HepG2 (cell line): ENCODE data around the gene SLC16A4. TPM values are rescaled to one million over a fixed set of nuclear protein-coding genes. Genes with fewer than 3 reads are reported as not detected.

ENCODE experiments used
- ATAC-seq: fragments of 200-7000 bp; cut with Tn5 transposase; 3 replicates; pipeline ENCODE4 v1.9.1; 2020; ENCODE audit warnings: mild to moderate bottlenecking, moderate library complexity
- BruUV-seq: library from RNA; stranded (reverse); fragments of 400-500 nt; replicated peaks from 2 replicates; lab custom pipeline; 2021; lab: Mats Ljungman, UMichigan
- CTCF ChIA-PET: fragments of 300-600 bp; formaldehyde crosslinking; extraction: SDS; loops from one replicate; lab custom pipeline; 2021; ENCODE audit warnings: low total read pairs, inconsistent platforms, low intra/inter-chr PET ratio; lab: Yijun Ruan, JAX
- POLR2A ChIA-PET: fragments of 350-600 bp; sonication (Branson Sonifier 250); formaldehyde crosslinking; loops from one replicate; lab custom pipeline; 2020; ENCODE audit warnings: antibody characterized with exemption, inconsistent platforms; lab: Yijun Ruan, JAX
- DNase-seq: peaks from one replicate; pipeline ENCODE4 v3.0.0-alpha.2; 2015; ENCODE audit warnings: low spot score
- FAIRE-seq: peaks from 3 replicates; lab custom pipeline; 2011; peaks lifted over from hg19 to GRCh38; lab: Jason Lieb, UNC
- H2AFZ ChIP-seq: one replicate; pipeline ENCODE4 v1.6.1; 2011; ENCODE audit warnings: low read length, inconsistent platforms
- H3K27ac ChIP-seq: fragments of 300-600 bp; 3 replicates; pipeline ENCODE4 v1.8.0; 2011; ENCODE audit warnings: mixed run types, mild to moderate bottlenecking, mixed read lengths, low read length, inconsistent platforms; ENCODE audit not compliant: insufficient read depth; ENCODE audit errors: extremely low read length
- H3K27me3 ChIP-seq, 2 experiments: fragments of 200-600 bp in 1 of 2; 2 replicates in 1 of 2; 3 replicates in 1 of 2; pipeline versions ENCODE4 v1.6.0 to v1.8.0; 2011; ENCODE audit warnings: low read length in 2 of 2, mild to moderate bottlenecking in 2 of 2, moderate library complexity in 2 of 2, inconsistent platforms in 1 of 2; ENCODE audit not compliant: insufficient read depth in 2 of 2, control insufficient read depth in 1 of 2
- H3K36me3 ChIP-seq, 2 experiments: fragments of 200-600 bp in 1 of 2; replicated peaks in 1 of 2; 2 replicates in 1 of 2; 3 replicates in 1 of 2; pipeline versions ENCODE4 v1.5.1 to v1.8.0; 2011; ENCODE audit warnings: low read length in 2 of 2, inconsistent platforms in 1 of 2; ENCODE audit not compliant: insufficient read depth in 2 of 2, control insufficient read depth in 1 of 2
- H3K4me1 ChIP-seq: 2 replicates; pipeline ENCODE4 v1.5.1; 2012; ENCODE audit warnings: low read length, inconsistent platforms; ENCODE audit not compliant: insufficient read depth
- H3K4me2 ChIP-seq: 2 replicates; pipeline ENCODE4 v1.6.0; 2011; ENCODE audit warnings: low read depth, low read length, inconsistent platforms
- H3K4me3 ChIP-seq, 3 experiments: fragments of 200-600 bp in 1 of 3; sonication (generic), shearing (Covaris generic) in 1 of 3; replicated peaks in 1 of 3; 2 replicates each; pipeline ENCODE4 v1.5.1; 2011 to 2016; ENCODE audit warnings: low read length in 3 of 3, inconsistent platforms in 2 of 3, low read depth in 2 of 3, mild to moderate bottlenecking in 2 of 3, control low read depth in 1 of 3, mixed read lengths in 1 of 3; ENCODE audit not compliant: insufficient read depth in 1 of 3
- H3K79me2 ChIP-seq: one replicate; pipeline ENCODE4 v1.6.1; 2011; ENCODE audit warnings: low read length, inconsistent platforms; ENCODE audit not compliant: insufficient read depth
- H3K9ac ChIP-seq: 2 replicates; pipeline ENCODE4 v1.6.0; 2011; ENCODE audit warnings: mild to moderate bottlenecking, low read depth, low read length, inconsistent platforms; ENCODE audit not compliant: insufficient read depth
- H3K9me3 ChIP-seq: 2 replicates; pipeline ENCODE4 v1.5.1; 2012; ENCODE audit warnings: mild to moderate bottlenecking, low read length
- H4K20me1 ChIP-seq: 2 replicates; pipeline ENCODE4 v1.6.0; 2011; ENCODE audit warnings: inconsistent platforms, mild to moderate bottlenecking, low read length, moderate library complexity; ENCODE audit not compliant: insufficient read depth
- AKAP8 ChIP-seq: sonication (generic); formaldehyde crosslinking; IDR thresholded peaks from 2 replicates; pipeline ENCODE4 v1.5.1; 2020; ENCODE audit warnings: mild to moderate bottlenecking, missing genetic modification reagents
- BRD4 ChIP-seq: sonication (generic); formaldehyde crosslinking; IDR thresholded peaks from 2 replicates; pipeline ENCODE4 v1.4.0; 2020; ENCODE audit warnings: missing genetic modification reagents
- CREBL2 ChIP-seq: sonication (generic); formaldehyde crosslinking; IDR thresholded peaks from 2 replicates; pipeline ENCODE4 v1.8.1; 2023; ENCODE audit warnings: missing genetic modification reagents, mild to moderate bottlenecking, borderline replicate concordance
- FOSL1 ChIP-seq: sonication (generic); formaldehyde crosslinking; IDR thresholded peaks from 2 replicates; pipeline ENCODE4 v1.9.0; 2021; ENCODE audit warnings: missing genetic modification reagents, borderline replicate concordance
- FOSL2 ChIP-seq: sonication (generic); formaldehyde crosslinking; IDR thresholded peaks from 2 replicates; pipeline ENCODE4 v1.4.0; 2020; ENCODE audit warnings: missing genetic modification reagents
- GZF1 ChIP-seq: sonication (generic); formaldehyde crosslinking; IDR thresholded peaks from 2 replicates; pipeline ENCODE4 v1.5.1; 2020; ENCODE audit warnings: mild to moderate bottlenecking, missing genetic modification reagents
- KDM5B ChIP-seq: sonication (generic); formaldehyde crosslinking; IDR thresholded peaks from 2 replicates; pipeline ENCODE4 v1.4.0; 2020; ENCODE audit warnings: missing genetic modification reagents, mild to moderate bottlenecking, borderline replicate concordance
- KLF6 ChIP-seq: IDR thresholded peaks from 2 replicates; pipeline ENCODE4 v1.8.0; 2016; ENCODE audit warnings: missing biosample characterization, missing genetic modification reagents
- SAP130 ChIP-seq: IDR thresholded peaks from 2 replicates; pipeline ENCODE4 v1.6.1; 2016; ENCODE audit warnings: low read depth
- ZFAT ChIP-seq: sonication (generic); formaldehyde crosslinking; conservative IDR thresholded peaks from 2 replicates; pipeline ENCODE4 v1.8.1; 2023; ENCODE audit warnings: missing genetic modification reagents, inconsistent platforms
- ZNF282 ChIP-seq: fragments of 450-650 bp; IDR thresholded peaks from 2 replicates; pipeline ENCODE4 v1.6.1; 2018; ENCODE audit not compliant: partially characterized antibody
- ZNF644 ChIP-seq: IDR thresholded peaks from 2 replicates; pipeline ENCODE4 v1.6.1; 2016; ENCODE audit warnings: low read depth
- ZNF724P ChIP-seq: sonication (generic); formaldehyde crosslinking; IDR thresholded peaks from 2 replicates; pipeline ENCODE4 v1.8.0; 2022; ENCODE audit warnings: missing genetic modification reagents, borderline replicate concordance
- ZNF737 ChIP-seq: sonication (generic); formaldehyde crosslinking; IDR thresholded peaks from 2 replicates; pipeline ENCODE4 v1.5.0; 2020; ENCODE audit warnings: missing genetic modification reagents, mild to moderate bottlenecking, borderline replicate concordance
- ZNF772 ChIP-seq: sonication (generic); formaldehyde crosslinking; IDR thresholded peaks from 2 replicates; pipeline ENCODE4 v1.5.0; 2020; ENCODE audit warnings: mild to moderate bottlenecking, missing genetic modification reagents
- WGBS: methylation state at CpG from one replicate; pipeline ENCODE4 v1.1.6; 2017; ENCODE audit warnings: low lambda C conversion rate; 5-methylcytosine and 5-hydroxymethylcytosine counted together
- in situ Hi-C: cut with HindIII; loops from 2 replicates; pipeline ENCODE4 v1.10.0; 2017; ENCODE audit warnings: low pct_unique_long_range_greater_than_20kb; ENCODE audit not compliant: extremely low pct_ligation_motif_present
- intact Hi-C: fragments of 100-400 bp; cut with micrococcal nuclease; formaldehyde crosslinking; loops from one replicate; pipeline ENCODE4 v1.10.0; 2022; ENCODE audit not compliant: unreplicated experiment
- polyA plus RNA-seq, 8 experiments: library from polyadenylated mRNA; depleted of rRNA in 3 of 8; stranded (reverse) in 7 of 8; unstranded in 1 of 8; fragments of >200 nt; fragmentation: Illumina TruSeq in 4 of 8; extraction: Trizol in 4 of 8; gene quantifications; 2 replicates each; pipeline versions ENCODE4 v1.2.1 to v1.2.3, GENCODE V29; 2011 to 2016; ENCODE audit warnings: low read depth in 4 of 8, missing spikeins in 1 of 8, mixed read lengths in 1 of 8; ENCODE audit not compliant: insufficient read depth in 1 of 8
- total RNA-seq, 5 experiments: library from RNA; depleted of rRNA; stranded (reverse); fragments of >200 nt; fragmentation: Illumina TruSeq; extraction: Trizol; gene quantifications; 2 replicates each; pipeline ENCODE4 v1.2.3, GENCODE V29; 2016; ENCODE audit warnings: low read depth in 1 of 5
- TF ChIP-seq, protein P1 (sequence below): sonication (generic); formaldehyde crosslinking; IDR thresholded peaks from 2 replicates; pipeline ENCODE4 v1.5.0; 2020; ENCODE audit warnings: mild to moderate bottlenecking, missing genetic modification reagents
- TF ChIP-seq, protein P2 (sequence below): sonication (generic); formaldehyde crosslinking; IDR thresholded peaks from 2 replicates; pipeline ENCODE4 v1.4.0; 2020; ENCODE audit warnings: missing genetic modification reagents

The SLC16A4 gene
- total and polyA plus RNA-seq, 2 of the 13 experiments (the other 11 are each of a cell fraction or from before 2014, with no cell fraction given), result 1.1 to 1.5 TPM

DNA sequence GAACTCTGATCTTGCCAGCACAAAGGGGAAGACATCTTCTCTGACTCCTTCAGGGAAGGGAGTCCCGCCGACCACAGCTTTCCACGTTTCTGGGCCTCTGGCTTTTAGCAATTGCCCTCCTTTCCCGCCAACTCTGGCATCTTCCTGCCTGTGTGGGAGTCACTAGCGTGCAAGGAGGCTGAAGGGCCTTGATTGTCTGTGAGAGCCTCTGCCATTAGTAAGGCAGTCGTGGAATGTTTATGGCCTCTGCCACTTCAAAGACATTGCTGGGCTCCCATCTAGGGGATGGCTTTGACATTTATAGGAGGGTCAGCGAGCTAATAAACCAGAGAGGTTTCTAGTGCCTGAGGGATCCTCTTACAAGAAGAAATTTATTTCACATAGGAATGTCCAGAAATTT is 45.8 kb upstream of the SLC16A4 start (continued):
- TF ChIP-seq, protein P1, sequence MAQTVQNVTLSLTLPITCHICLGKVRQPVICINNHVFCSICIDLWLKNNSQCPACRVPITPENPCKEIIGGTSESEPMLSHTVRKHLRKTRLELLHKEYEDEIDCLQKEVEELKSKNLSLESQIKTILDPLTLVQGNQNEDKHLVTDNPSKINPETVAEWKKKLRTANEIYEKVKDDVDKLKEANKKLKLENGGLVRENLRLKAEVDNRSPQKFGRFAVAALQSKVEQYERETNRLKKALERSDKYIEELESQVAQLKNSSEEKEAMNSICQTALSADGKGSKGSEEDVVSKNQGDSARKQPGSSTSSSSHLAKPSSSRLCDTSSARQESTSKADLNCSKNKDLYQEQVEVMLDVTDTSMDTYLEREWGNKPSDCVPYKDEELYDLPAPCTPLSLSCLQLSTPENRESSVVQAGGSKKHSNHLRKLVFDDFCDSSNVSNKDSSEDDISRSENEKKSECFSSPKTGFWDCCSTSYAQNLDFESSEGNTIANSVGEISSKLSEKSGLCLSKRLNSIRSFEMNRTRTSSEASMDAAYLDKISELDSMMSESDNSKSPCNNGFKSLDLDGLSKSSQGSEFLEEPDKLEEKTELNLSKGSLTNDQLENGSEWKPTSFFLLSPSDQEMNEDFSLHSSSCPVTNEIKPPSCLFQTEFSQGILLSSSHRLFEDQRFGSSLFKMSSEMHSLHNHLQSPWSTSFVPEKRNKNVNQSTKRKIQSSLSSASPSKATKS (CRISPR knock-in tag), result no peak
- TF ChIP-seq KDM5B (no peak), AKAP8 (CRISPR knock-in tag) (no peak), ZNF772 (CRISPR knock-in tag) (no peak), BRD4 (CRISPR knock-in tag) (no peak), FOSL1 (CRISPR knock-in tag) (no peak), KLF6 (CRISPR knock-in tag) (no peak), ZFAT (no peak), FOSL2 (CRISPR knock-in tag) (no peak)

DNA sequence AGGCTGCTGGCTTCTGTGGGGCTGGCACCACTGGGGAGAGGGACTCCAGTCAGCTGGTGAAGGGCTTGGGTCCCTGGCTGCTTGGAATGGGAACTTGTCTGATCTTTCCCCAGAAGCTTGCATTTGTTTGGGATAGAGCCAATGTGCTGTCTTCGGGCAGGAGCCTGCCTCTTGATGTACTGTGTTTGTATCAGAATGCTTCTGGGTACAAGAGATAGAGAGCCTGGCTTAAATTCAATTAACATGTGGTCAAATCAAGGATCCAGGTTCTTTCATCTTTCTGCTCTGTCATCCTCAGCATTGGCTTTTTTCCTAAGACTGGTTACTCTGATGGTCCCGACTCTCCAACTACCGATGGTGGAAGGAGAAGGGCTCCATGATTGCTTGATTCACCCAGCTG is 44.1 kb upstream of the SLC16A4 start:
- H2AFZ ChIP-seq, result no peak overlapping the region
- no peaks in the 10 kb centered on the region for H3K79me2 ChIP-seq
- ATAC-seq (no peak), DNase-seq (no peak), FAIRE-seq (no peak)
- H3K4me3 ChIP-seq, result no peak overlapping the region
- 38% methylated on average over 3 of the region's 3 CpGs for WGBS
- no TSS peak for BruUV-seq
- H3K36me3 ChIP-seq, result no peaks in the 10 kb centered on the region
- H3K9me3 ChIP-seq, result no peaks in the 10 kb centered on the region
- H3K27ac ChIP-seq, result no peak overlapping the region
- H3K9ac ChIP-seq, result no peak overlapping the region
- peaks cover 10% of the 10 kb centered on the region; the same call in 1 of the 2 replicates for H3K4me1 ChIP-seq
- in situ Hi-C loops (no loop called here), intact Hi-C loops (no loop called here)
- CTCF ChIA-PET, result no interaction called here
- peaks cover 1 to 19% of the 10 kb centered on the region in 2 experiments; a peak in 4 of 5 replicates for H3K27me3 ChIP-seq
- no peak overlapping the region for H3K4me2 ChIP-seq
- POLR2A ChIA-PET, result no interaction called here
- H4K20me1 ChIP-seq, result no peaks in the 10 kb centered on the region
- no peak for TF ChIP-seq SAP130 (CRISPR knock-in tag)
- TF ChIP-seq ZNF282, result no peak
- TF ChIP-seq ZNF644 (CRISPR knock-in tag), result no peak
- no peak for TF ChIP-seq CREBL2 (CRISPR knock-in tag)
- no peak for TF ChIP-seq GZF1
- no peak for TF ChIP-seq ZNF724P (CRISPR knock-in tag)
- TF ChIP-seq, protein P2, sequence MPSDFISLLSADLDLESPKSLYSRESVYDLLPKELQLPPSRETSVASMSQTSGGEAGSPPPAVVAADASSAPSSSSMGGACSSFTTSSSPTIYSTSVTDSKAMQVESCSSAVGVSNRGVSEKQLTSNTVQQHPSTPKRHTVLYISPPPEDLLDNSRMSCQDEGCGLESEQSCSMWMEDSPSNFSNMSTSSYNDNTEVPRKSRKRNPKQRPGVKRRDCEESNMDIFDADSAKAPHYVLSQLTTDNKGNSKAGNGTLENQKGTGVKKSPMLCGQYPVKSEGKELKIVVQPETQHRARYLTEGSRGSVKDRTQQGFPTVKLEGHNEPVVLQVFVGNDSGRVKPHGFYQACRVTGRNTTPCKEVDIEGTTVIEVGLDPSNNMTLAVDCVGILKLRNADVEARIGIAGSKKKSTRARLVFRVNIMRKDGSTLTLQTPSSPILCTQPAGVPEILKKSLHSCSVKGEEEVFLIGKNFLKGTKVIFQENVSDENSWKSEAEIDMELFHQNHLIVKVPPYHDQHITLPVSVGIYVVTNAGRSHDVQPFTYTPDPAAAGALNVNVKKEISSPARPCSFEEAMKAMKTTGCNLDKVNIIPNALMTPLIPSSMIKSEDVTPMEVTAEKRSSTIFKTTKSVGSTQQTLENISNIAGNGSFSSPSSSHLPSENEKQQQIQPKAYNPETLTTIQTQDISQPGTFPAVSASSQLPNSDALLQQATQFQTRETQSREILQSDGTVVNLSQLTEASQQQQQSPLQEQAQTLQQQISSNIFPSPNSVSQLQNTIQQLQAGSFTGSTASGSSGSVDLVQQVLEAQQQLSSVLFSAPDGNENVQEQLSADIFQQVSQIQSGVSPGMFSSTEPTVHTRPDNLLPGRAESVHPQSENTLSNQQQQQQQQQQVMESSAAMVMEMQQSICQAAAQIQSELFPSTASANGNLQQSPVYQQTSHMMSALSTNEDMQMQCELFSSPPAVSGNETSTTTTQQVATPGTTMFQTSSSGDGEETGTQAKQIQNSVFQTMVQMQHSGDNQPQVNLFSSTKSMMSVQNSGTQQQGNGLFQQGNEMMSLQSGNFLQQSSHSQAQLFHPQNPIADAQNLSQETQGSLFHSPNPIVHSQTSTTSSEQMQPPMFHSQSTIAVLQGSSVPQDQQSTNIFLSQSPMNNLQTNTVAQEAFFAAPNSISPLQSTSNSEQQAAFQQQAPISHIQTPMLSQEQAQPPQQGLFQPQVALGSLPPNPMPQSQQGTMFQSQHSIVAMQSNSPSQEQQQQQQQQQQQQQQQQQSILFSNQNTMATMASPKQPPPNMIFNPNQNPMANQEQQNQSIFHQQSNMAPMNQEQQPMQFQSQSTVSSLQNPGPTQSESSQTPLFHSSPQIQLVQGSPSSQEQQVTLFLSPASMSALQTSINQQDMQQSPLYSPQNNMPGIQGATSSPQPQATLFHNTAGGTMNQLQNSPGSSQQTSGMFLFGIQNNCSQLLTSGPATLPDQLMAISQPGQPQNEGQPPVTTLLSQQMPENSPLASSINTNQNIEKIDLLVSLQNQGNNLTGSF (CRISPR knock-in tag), result no peak
- TF ChIP-seq ZNF737, result no peak
